ENCODE measurements around the gene MEI1.
A peak's percentile ranks its signal among the peaks of the same experiment; 100 is the strongest.

The MEI1 gene

DNA sequence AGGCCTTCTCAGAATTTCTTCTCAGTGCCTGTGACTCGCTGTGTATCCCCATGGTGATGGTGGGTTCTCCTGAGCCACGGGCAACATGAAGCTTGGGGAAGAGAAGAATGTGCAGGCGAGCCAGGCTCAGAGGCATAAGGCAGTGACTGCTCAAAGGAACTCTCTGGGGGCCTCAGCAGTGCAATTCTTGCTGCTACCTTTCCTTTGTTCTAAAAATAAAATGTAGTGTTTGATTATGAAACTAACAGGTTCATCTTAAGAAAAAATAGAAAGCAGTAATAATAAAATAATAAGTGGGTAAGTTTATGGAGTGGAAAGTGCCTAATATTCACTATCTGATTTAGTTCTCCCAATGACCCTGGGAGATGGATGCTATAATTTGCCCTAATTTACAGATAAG, 46.7 kb downstream of the MEI1 start:
- no peak for DNase-seq (ENCODE audit: low spot score)

DNA sequence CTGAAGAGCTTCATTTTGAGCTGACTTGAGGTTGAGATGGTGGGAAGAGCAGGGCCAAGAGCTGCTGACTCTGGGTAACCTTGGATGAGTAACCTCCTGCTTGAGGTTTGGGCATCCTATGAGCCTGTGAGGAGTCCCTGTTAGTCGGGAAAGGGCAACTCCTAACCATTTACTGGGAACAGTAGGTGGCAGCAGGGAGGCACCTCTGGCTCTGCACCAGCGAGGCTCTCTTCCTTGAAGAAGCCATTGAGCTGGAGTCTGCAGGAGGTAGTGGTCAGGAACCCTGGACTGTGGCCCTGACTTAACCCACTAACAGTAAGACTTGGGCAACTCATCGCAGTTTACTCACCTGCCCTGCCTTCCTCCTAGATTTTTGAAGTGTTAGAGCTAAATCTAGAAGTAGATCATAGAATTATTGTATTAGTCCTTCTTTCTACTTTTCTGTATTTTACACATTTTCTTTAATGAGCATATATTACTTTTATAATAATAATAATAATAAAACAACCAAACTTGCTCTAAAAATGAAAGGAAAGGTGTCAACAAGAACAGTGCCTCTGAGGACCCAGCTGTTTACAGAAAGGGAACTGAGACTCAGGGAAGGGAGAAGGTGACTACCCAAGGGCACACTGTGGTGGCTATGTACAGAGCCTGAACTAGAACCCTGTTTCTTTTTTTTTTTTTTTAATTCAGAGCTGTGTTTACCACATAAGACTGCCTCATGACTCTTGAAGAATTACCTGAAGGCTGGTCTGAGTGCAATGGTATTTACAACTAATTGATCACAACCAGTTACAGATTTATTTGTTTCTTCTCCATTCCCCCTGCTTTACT, 47.5 kb downstream of the MEI1 start:
- peak; percentile 69 for DNase-seq (ENCODE audit: low spot score)

DNA sequence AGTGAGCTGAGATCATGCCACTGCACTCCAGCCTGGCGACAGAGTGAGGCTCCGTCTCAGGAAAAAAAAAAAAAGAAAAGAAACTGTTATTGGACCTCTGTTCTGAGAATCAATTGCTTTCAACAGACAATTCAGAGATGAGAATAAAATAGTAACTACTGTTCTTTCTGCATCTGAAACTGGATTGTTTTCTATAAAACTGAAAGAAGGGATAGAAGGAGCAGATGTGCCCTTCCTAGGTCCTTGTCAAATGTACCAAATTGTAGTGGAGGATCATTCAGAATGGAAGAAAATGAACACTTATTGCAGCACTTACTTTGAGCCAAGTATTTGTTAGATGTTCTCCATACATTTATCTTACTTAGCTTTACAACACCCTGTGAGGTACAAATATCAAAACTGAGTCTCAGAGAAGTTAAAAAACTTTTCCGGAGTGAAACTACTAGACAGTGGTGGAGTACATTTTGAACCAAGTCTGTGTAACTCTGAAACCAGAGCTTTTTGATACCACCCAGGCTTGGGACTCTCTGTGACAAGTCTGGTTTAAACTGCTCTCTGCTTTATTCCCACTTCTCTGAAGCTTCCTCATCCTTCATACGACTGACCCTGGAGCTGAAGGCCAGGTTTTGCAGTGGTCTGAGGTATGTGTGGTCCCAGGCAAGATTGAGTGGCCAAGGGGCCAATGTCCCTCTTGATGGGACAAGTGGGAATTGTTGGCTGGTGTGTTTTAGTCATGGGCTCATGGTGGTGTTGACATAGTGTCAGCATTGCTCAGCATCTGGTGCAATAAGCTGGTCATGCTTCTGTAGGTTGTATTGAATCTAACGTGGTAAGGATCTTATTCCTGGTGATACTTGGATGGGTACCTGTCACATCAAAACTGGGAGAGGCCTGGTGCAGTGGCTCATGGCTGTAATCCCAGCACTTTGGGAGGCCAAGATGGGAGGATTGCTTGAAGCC, 53.0 kb downstream of the MEI1 start:
- no peak for DNase-seq (ENCODE audit: low spot score)

DNA sequence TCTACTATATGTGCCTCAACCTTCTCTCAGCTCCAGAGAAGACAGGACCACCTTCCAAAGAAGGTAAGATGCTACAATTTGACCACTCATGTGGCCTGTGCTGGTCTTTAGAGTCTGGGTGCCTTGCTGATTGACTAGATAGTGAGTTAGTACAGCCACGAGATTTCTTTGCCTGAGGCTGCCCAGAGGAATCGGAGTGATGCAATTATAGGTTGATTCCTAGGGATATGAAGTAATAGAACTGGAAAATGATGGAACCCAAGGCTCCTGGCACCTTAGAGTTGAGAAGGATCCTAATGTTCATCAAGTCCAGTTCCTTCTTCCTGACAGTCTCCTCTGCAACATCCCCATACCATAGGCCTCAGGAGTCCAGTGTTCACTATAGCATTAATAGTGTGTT, 54.7 kb downstream of the MEI1 start:
- DNase-seq (ENCODE audit: low spot score), result no peak

DNA sequence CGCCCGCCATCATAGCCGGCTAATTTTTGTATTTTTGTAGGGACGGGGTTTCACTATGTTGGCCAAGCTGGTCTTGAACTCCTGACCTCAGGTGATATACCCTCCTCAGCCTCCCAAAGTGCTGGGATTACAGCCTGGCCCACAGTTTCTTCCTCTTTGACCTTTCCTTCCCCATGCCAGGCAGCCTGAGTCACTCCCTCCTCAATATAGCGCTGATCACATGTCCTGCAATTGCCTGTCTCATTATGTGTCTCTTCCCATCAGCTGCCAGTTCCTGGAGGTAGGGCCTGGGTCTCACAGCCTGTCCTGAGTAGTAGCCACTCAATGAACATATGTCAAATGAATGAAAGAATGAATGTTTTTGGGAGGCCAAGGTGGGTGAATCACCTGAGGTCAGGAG, 58.2 kb downstream of the MEI1 start:
- DNase-seq (ENCODE audit: low spot score), result no peak

DNA sequence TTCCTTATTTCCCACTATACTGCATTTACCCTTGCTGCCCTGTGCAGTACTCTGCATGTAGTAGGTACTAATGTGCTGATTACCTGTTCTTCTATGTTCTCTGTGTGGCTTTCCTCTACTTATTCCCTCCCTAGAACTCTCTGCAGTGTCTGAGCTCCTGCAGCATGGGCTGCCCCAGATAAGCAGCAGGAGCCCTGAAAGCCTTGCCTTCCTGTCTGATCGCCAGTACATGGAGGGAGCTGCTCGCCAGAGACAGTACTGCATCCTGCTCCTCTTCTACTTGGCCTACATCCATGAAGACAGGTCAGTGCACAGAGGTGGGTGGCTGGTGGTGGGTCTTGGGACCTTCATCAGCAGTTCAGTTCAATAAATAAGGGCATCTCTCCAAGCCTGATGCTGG, 58.9 kb downstream of the MEI1 start:
- DNase-seq (ENCODE audit: low spot score), result no peak

DNA sequence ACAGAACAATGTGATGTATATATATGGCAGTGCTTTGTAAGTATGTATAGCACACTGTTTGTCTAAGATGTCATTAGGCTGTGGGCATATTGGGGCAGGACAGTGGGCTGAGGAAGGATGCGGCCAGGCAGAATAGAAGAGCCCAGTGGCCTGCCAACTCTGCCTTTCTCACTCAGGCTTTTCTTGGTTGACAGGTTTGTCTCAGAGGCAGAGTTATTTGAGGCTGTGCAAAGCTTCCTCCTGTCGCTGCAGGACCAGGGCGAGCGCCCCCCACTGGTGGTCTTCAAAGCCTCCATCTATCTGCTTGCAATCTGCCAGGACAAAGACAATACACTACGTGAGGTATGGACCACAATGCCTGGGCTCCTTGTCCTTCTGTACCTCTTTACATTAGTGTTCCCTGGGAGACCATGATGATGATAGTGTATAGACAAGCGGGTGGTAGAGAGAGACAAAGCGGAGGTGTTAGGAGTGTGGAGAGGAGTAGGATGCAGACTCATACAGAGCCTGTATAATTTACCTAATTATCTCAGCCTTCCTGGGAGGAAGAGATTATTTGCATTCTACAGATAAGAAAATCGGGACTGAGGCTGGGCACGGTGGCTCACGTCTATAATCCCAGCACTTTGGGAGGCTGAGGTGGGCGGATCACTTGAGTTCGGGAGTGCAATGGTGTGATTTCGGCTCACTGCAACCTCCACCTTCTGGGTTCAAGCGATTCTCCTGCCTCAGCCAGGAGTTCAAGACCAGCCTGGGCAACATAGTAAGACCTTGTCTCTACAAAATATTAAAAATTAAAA, 63.9 kb downstream of the MEI1 start:
- peak; percentile 16 for DNase-seq (ENCODE audit: low spot score)

DNA sequence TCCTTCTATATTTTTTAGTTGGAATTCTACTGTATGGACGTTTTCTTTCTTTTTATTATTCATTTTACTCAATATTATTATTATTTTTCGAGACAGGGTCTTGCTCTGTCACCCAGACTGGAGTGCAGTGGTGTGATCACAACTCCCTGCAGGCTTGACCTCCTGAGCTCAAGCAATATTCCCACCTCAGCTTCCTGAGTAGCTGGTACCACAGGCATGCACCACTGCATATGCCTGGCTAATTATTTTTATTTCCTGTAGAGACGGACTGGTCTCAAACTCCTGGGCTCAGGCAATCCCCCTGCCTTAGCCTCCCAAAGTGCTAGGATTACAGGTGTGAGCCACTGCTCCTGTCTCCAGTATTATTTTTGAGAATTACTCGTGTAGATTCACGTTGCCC, 67.2 kb downstream of the MEI1 start:
- no peak for DNase-seq (ENCODE audit: low spot score)

DNA sequence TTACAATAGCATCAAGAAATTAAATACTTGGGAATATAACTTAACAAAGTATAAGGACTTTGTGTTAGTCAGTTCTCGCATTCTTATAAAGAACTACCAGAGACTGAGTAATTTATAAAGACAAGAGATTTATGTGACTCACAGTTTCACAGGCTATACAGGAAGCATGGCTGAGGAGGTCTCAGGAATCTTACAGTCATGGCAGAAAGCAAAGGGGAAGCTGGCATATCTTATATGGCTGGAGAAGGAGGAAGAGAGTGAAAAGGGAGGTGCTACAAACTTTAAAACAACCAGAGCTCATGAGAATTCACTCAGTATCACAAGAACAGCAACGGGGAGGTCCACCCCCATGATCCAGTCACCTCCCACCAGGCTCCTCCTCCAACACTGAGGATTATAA, 69.1 kb downstream of the MEI1 start:
- DNase-seq (ENCODE audit: low spot score), result no peak

DNA sequence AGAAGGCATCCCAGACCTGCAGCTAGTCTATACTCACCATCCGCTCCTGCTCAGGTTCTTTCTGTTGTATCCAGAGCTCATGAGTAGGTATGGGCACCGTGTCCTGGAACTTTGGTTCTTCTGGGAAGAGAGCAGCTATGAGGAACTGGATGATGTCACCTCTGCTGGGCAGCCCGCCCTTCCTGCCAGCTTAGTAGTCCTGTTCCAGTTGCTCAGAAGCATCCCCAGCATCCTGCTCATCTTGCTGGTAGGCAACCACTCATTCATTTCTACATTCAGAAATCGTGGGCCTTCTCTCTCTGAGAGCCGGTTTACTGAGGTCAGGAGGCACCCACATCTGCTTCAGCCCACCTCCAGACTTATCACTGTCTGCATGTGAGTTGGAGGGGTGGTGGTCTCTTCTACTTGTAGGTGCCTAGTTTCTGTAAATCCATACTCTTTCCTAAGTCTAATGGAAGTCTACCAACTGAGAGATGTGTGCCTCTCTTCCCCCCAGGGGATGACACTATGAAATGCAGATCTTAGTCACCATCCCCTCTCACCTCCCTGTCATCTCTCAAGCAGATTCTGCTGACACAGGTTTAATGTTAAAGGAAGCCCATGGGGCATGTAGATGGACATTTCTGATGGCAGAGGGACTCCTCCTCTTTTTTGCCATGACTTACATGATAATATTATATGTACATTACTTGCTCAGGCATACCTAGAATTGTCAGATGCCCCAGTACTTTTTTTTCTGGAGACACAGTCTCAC, 71.6 kb downstream of the MEI1 start:
- no peak for DNase-seq (ENCODE audit: low spot score)

DNA sequence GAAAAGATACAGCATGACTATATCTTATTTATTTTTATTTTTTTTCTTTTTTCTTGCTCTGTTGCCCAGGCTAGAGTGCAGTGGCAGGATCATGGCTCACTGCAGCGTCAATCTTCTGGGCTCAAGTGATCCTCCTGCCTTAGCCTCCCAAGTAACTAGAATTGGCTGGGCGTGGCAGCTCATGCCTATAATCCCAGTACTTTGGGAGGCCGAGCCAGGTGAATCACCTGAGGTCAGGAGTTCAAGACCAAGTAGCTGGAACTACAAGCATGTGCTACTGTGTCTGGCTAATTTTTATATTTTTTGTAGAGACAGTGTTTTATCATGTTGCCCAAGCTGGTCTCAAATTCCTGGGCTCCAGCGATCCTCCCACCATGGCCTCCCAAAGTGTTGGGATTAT, 72.9 kb downstream of the MEI1 start:
- no peak for DNase-seq (ENCODE audit: low spot score)

DNA sequence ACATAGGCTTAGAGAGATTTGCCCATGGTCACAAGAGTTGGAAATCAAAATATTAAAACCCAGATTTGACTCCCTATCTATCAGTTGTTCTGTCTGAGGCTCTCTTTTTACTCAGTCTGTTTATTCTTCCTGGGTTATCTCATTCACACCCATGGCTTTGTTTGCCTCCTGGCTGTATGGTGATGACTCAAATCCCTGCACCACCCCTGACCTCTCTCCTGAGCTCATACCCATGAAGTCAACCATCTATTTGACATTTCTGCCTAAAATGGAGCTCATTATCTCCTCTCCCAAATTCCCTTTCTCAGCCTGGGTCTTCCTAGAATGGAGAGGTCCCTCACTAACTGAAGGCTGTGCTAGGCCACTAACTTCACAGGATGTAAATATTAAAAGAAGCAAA, 73.3 kb downstream of the MEI1 start:
- DNase-seq (ENCODE audit: low spot score), result no peak

DNA sequence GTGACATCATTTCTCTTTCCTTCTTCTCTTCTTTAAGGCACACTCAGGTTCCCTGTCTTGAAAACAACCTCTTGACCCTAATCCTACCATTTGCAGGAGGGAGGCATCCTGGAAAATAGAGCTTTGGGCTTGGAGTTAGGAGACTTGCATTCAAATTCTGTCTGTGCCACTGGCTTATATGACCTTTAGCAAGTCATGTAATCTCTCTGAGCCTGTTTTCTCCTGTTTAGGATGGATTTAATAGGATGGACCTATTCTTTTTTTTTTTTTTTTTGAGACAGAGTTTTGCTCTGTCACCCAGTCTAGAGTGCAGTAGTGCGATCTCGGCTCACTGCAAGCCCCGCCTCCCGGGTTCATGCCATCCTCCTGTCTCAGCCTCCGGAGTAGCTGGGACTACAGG, 76.0 kb downstream of the MEI1 start:
- DNase-seq (ENCODE audit: low spot score), result no peak

DNA sequence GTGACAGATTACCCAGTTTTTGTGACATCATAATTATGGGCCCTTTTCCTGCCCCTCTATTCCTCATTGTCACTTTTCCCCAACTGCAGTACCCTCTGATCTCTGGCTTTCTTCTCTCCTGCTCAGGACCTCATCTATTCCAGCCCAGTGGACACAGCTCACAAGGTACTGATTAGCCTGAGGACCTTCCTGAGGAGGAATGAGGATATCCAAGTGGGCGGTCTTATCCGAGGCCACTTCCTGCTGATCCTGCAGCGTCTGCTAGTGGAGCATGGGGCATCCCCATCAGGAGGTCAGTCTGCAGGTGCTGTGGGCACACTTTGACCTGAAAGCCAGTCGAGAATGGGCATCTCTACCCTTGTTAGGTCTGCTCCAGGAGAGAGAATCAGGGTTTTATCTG, 76.7 kb downstream of the MEI1 start:
- DNase-seq (ENCODE audit: low spot score), result no peak

DNA sequence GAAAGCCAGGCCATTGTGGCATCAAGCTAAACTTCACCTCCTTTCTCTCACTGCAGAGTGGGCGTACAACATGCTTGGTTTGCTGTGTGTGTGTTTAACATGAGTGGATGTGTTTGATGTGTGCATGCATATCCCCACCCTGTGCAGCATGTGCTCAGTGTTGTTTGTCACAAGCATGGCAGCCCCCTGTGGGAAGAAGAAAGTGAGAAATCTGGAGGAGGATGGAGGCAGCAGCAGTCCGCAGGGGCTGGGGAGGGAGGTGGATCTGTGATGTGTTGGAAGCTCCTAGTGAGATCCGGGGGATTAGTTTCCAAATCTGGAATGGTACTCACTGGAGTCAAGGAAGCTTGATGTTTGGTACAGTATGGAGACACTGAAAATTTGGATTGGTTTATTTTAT, 77.1 kb downstream of the MEI1 start:
- DNase-seq (ENCODE audit: low spot score), result no peak

DNA sequence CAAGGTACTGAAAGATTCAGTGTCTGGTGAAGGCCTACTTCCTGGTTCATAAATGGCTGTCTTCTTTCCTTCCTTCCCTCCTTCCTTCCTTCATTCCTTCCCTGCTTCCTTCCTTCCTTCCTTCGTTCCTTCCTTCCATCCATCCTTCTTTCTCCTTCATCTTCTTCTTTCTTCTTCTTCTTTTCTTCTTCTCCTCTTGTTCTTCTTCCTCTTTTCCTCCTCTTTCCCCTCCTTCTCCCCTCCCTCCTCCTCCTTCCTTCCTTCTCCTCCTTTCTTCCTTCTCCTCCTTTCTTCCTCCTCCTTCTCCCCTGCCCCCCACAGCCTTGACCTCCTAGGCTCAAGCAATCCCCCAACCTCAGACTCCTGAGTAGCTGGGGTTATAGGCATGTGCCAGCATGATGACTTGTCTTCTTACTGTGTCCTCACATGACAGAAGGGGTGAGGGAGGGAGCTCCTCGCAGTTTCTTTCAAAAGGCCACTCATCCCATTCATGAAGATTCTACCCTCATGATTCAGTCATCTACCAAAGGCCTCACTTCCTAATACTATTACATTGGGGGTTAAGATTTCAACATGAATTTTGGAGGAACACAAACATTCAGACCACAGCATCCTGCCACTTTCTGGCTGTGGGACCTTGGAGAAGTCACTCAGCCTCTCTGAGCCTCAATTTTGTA, 78.6 kb downstream of the MEI1 start:
- no peak for DNase-seq (ENCODE audit: low spot score)

DNA sequence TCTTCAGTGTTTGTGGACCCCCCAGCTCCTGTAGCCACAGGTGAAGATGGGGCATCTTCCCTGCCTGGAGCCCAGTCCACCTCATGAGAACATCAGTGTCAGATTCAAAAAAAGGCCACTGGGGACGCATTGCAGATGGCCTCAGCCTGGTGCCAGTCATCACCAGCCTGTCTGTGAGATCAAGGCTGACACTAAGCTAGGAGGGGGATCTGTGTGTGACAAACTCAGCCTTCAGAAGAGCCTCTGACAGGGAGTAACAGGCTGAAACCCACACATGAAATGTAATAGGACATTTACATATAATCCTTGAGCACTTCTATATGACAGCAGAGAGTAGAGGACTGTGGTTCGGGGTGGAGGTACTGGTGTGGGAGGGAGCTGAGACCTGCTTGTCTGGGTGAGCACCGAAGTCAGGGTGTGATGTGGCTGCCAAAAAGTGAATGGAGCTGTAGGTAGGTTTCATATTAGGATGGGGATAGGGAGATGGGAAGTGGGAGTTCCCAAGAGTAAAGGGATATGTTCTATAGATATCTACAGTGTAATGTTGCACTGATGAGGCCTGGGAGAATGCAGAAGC, 80.7 kb downstream of the MEI1 start:
- DNase-seq (ENCODE audit: low spot score), result no peak

DNA sequence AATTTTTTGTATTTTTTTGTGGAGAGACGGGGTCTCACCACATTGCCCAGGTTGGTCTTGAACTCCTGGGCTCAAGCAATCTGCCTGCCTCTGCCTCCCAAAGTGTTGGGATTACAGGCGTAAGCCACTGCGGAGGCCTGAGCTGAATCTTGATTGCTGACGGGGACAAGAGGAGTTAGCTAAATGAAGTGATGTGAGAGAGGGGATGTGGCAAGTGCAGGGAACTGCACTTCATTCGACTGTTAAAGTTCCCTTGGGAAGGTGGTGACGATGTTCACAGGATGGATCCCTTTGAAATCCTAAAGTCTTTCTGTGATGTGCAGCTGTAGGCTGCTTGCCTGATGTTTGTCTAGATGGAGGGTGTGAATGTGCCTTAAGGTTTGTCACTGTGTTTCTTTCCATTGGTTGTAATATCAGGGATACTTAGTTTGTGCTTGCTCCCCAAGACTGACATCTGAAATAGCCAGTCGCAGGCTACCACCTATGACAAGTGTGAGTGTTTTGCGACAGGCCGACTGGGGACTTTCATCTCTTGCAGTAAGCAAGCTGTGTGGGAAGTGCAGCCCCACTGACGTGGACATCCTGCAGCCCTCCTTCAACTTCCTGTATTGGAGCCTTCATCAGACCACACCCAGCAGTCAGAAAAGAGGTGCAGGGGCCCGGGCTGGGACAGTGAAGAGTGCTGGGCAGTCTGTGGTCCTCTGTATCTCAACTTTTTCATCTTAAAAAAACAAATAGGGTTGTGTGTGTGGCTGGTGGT, 81.6 kb downstream of the MEI1 start:
- no peak for DNase-seq (ENCODE audit: low spot score)

DNA sequence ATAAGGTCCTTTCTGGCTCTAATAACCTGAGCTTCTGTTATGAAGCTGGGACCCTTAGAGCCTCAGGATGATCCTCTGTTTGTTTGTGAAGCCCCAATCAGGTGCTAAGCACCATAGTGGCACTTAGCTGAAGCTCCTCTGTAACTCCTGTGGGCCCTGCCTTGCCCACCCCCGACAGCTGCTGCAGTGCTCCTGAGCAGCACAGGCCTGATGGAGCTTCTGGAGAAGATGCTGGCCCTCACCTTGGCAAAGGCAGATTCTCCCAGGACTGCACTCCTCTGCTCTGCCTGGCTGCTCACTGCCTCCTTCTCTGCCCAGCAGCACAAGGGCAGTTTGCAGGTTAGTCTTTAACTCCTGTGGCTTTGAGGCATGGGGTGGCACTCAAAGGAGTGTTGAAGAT, 82.2 kb downstream of the MEI1 start:
- no peak for DNase-seq (ENCODE audit: low spot score)

DNA sequence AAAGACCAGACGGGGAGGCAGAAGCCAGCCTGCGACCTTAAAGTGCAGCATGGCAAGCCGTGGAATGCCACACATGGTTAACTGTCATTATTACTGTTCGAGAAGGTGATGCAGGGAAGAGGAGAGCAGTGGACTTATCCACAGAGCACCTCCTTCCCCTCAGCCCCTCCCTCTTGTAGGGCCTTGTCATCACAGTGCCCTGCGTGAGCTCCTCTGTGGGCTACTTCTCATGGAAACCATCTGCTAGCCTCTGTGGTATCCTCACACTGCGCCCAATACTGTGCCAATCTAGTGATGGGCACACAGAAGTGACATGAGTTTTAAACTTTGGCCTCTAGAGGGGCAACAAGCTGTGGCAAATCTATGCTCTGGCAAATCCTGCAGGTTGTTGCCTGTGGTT, 83.0 kb downstream of the MEI1 start:
- DNase-seq (ENCODE audit: low spot score), result no peak
